Mammary epithelial cell (primary cell): ENCODE data around the gene ARSK.

Experiments used
- CTCF ChIP-seq, 2 donors: IDR thresholded peaks in 1 of 2; conservative IDR thresholded peaks in 1 of 2; 2 replicates each; pipeline ENCODE4 v1.5.1; 2011 to 2012; ENCODE audit warnings: inconsistent platforms in 2 of 2, low read length in 2 of 2, mild to moderate bottlenecking in 2 of 2, control low read depth in 1 of 2, low read depth in 1 of 2; ENCODE audit not compliant: insufficient read depth in 1 of 2; ENCODE audit errors: extremely low read depth in 1 of 2
- EZH2 ChIP-seq: IDR thresholded peaks from 2 replicates; pipeline ENCODE4 v1.6.1; 2012; ENCODE audit warnings: low read length, inconsistent platforms, borderline replicate concordance

GRCh38 chr5:95621839-95622629 lies 67.1 kb downstream of the ARSK start:
- TF ChIP-seq CTCF (conservative IDR thresholded peaks at IDR 0.05 in 1 of 2, IDR thresholded peaks at IDR 0.05 in 1 of 2; ENCODE audit: extremely low read depth in 1 of 2, insufficient read depth in 1 of 2, low read depth in 1 of 2, low read length in 2 of 2) (no peak), EZH2 (no peak)
